Measurements from ENCODE around the gene OTULIN.

OTULIN gene

GRCh38 chr5:14739981-14740380 lies 75.5 kb downstream of the OTULIN start:
- Histone ChIP-seq H3K27ac (ENCODE audit: extremely low read depth, low read depth, low read length) (peak overlapping the region; percentile 9; the same call in 1 of the 2 replicates), H3K4me3 (ENCODE audit: low read depth, low read length) (no peak overlapping the region), H3K36me3 (ENCODE audit: control insufficient read depth in 2 of 2, insufficient read depth in 1 of 2, low read length in 2 of 2) (peaks cover 0 to 18% of the 10 kb centered on the region in 2 experiments), H3K4me1 (ENCODE audit: control insufficient read depth, insufficient read depth, low read length) (no peaks in the 10 kb centered on the region), H3K9me3 (ENCODE audit: control insufficient read depth, insufficient read depth, low read depth, low read length) (no peaks in the 10 kb centered on the region)
- CTCF ChIA-PET: interaction anchor here (1.3 kb wide), 1 partner anchor 13 kb away, joined by 5 read pairs; no protein-coding TSS in a partner anchor
- POLR2A ChIA-PET: no interaction called here
- TF ChIP-seq ZNF518A (tag by site-specific recombination; conservative IDR thresholded peaks at IDR 0.05; ENCODE audit: low read depth): no peak
- no peak for TF ChIP-seq ZNF354C (tag by site-specific recombination; IDR thresholded peaks at IDR 0.05; ENCODE audit: borderline replicate concordance, low read depth)
- no peak for TF ChIP-seq ZNF791 (tag by site-specific recombination; IDR thresholded peaks at IDR 0.05)
- no peak for TF ChIP-seq ZNF585B (tag by site-specific recombination; IDR thresholded peaks at IDR 0.05)
- TF ChIP-seq ZNF184 (tag by site-specific recombination; IDR thresholded peaks at IDR 0.05): no peak
- no peak for TF ChIP-seq ZNF701 (tag by site-specific recombination; IDR thresholded peaks at IDR 0.05)
- TF ChIP-seq HOXD13 (CRISPR knock-in tag; IDR thresholded peaks at IDR 0.05; ENCODE audit: borderline replicate concordance): no peak
- TF ChIP-seq ZBTB44 (tag by site-specific recombination; IDR thresholded peaks at IDR 0.05): no peak
- TF ChIP-seq ZNF223 (tag by site-specific recombination; IDR thresholded peaks at IDR 0.05): no peak
- no peak for TF ChIP-seq ZNF629 (tag by site-specific recombination; IDR thresholded peaks at IDR 0.05)

- no peaks in the 10 kb centered on the region for H3K4me1 ChIP-seq (ENCODE audit: control insufficient read depth, insufficient read depth, low read length)
- no peak overlapping the region for H3K4me3 ChIP-seq (ENCODE audit: low read depth, low read length)
- ChIA-PET POLR2A (no interaction called here), CTCF (interaction anchor here (0.6 kb wide), 2 partner anchors 215 to 352 kb away, joined by 3 to 4 read pairs; no protein-coding TSS in a partner anchor)
- H3K27ac ChIP-seq (ENCODE audit: extremely low read depth, low read depth, low read length): no peak overlapping the region
- TF ChIP-seq ZNF239 (tag by site-specific recombination; IDR thresholded peaks at IDR 0.05): no peak
- no peak for TF ChIP-seq SCRT1 (tag by site-specific recombination; IDR thresholded peaks at IDR 0.05; ENCODE audit: borderline replicate concordance)
- no peak for TF ChIP-seq ZNF26 (tag by site-specific recombination; IDR thresholded peaks at IDR 0.05)
- no peak for TF ChIP-seq ZNF404 (tag by site-specific recombination; IDR thresholded peaks at IDR 0.05)
- no peaks in the 10 kb centered on the region for H3K9me3 ChIP-seq (ENCODE audit: control insufficient read depth, insufficient read depth, low read depth, low read length)
- peaks cover 0 to 22% of the 10 kb centered on the region in 2 experiments for H3K36me3 ChIP-seq (ENCODE audit: control insufficient read depth in 2 of 2, insufficient read depth in 1 of 2, low read length in 2 of 2)
Measured at GRCh38 chr5:14741131-14741530, 76.6 kb downstream of the OTULIN start.
